SK-N-SH (cell line): ENCODE measurements around the gene SF3B6. TPM values are rescaled to one million over a fixed set of nuclear protein-coding genes. Genes with fewer than 3 reads are reported as not detected.

Experiments
- CTCF ChIA-PET: fragments of 300-600, 350-600 bp; formaldehyde crosslinking; extraction: SDS; loops from one replicate; lab custom pipeline; 2021; lab: Yijun Ruan, JAX
- POLR2A ChIA-PET: fragments of 350-600 bp; sonication (Branson Sonifier 250); formaldehyde crosslinking; extraction: SDS; loops from one replicate; lab custom pipeline; 2020; ENCODE audit warnings: antibody characterized with exemption, inconsistent platforms; lab: Yijun Ruan, JAX
- DNase-seq: peaks from one replicate; pipeline ENCODE4 v3.0.0; 2012
- H2AFZ ChIP-seq: fragments of 200-600 bp; sonication (generic); 2 replicates; pipeline ENCODE4 v1.8.1; 2016; ENCODE audit warnings: antibody characterized with exemption, mild to moderate bottlenecking, low read depth
- H3F3A ChIP-seq: fragments of 200-600 bp; sonication (generic); replicated peaks from 2 replicates; pipeline ENCODE3; 2016; ENCODE audit warnings: antibody characterized with exemption, mild to moderate bottlenecking; ENCODE audit not compliant: insufficient read depth
- H3K27ac ChIP-seq, 2 experiments: fragments of 200-500 bp in 1 of 2; fragments of 200-600 bp in 1 of 2; sonication (Bioruptor generic) in 1 of 2; sonication (generic), shearing (Covaris generic) in 1 of 2; 2 replicates each; pipeline versions ENCODE4 v1.5.1 to v1.6.1; 2014 to 2016; ENCODE audit warnings: low read depth in 2 of 2, inconsistent platforms in 1 of 2, low read length in 1 of 2, mild to moderate bottlenecking in 1 of 2, mixed read lengths in 1 of 2
- H3K27me3 ChIP-seq: fragments of 200-600 bp; sonication (generic), shearing (Covaris generic); 2 replicates; pipeline ENCODE4 v1.6.1; 2016; ENCODE audit warnings: mixed run types; ENCODE audit not compliant: insufficient read depth
- H3K36me3 ChIP-seq, 2 experiments: fragments of 200-500 bp in 1 of 2; fragments of 200-600 bp in 1 of 2; sonication (Bioruptor generic) in 1 of 2; sonication (generic) in 1 of 2; replicated peaks in 1 of 2; 2 replicates each; pipeline versions ENCODE3 to v1.5.1; 2014 to 2016; ENCODE audit warnings: low read length in 1 of 2, mild to moderate bottlenecking in 1 of 2; ENCODE audit not compliant: insufficient read depth in 2 of 2, control insufficient read depth in 1 of 2
- H3K4me1 ChIP-seq, 2 experiments: fragments of 200-500 bp in 1 of 2; fragments of 200-600 bp in 1 of 2; sonication (Bioruptor generic) in 1 of 2; sonication (generic), shearing (Covaris generic) in 1 of 2; 2 replicates each; pipeline versions ENCODE4 v1.5.1 to v1.6.1; 2014 to 2016; ENCODE audit warnings: low read depth in 1 of 2, low read length in 1 of 2, mixed run types in 1 of 2; ENCODE audit not compliant: insufficient read depth in 2 of 2, control insufficient read depth in 1 of 2
- H3K4me2 ChIP-seq: fragments of 200-600 bp; sonication (generic), shearing (Covaris generic); 2 replicates; pipeline ENCODE4 v1.6.1; 2017; ENCODE audit warnings: mixed run types
- H3K4me3 ChIP-seq, 2 experiments: fragments of 200-500 bp in 1 of 2; fragments of 200-600 bp in 1 of 2; sonication (Bioruptor generic) in 1 of 2; sonication (generic), shearing (Covaris generic) in 1 of 2; 2 replicates each; pipeline versions ENCODE4 v1.5.1 to v1.8.1; 2014 to 2016; ENCODE audit warnings: low read depth in 2 of 2, inconsistent platforms in 1 of 2, low read length in 1 of 2, mild to moderate bottlenecking in 1 of 2, mixed read lengths in 1 of 2, moderate library complexity in 1 of 2
- H3K79me2 ChIP-seq: fragments of 200-600 bp; sonication (generic); 2 replicates; pipeline ENCODE4 v1.8.1; 2017; ENCODE audit warnings: mild to moderate bottlenecking; ENCODE audit not compliant: insufficient read depth
- H3K9ac ChIP-seq: fragments of 200-600 bp; sonication (generic); 2 replicates; pipeline ENCODE4 v1.6.1; 2017; ENCODE audit warnings: mixed run types
- H3K9me2 ChIP-seq: fragments of 200-600 bp; sonication (generic); 2 replicates; pipeline ENCODE4 v1.6.1; 2017; ENCODE audit warnings: mixed run types
- H3K9me3 ChIP-seq: fragments of 200-600 bp; sonication (generic); 2 replicates; pipeline ENCODE4 v1.6.1; 2017; ENCODE audit warnings: mixed run types, mild to moderate bottlenecking, moderate library complexity
- H4K20me1 ChIP-seq: fragments of 200-600 bp; sonication (generic); 2 replicates; pipeline ENCODE4 v1.6.1; 2017; ENCODE audit warnings: mild to moderate bottlenecking, mixed run types; ENCODE audit not compliant: insufficient read depth
- CHD2 ChIP-seq: fragments of 150-350 bp; IDR thresholded peaks from 2 replicates; pipeline ENCODE4 v1.6.1; 2018; ENCODE audit warnings: low read length; ENCODE audit not compliant: partially characterized antibody
- EP300 ChIP-seq, 2 experiments: IDR thresholded peaks; 2 replicates each; pipeline versions ENCODE4 v1.4.0 to v1.6.1; 2012; ENCODE audit warnings: borderline replicate concordance in 1 of 2, low read depth in 1 of 2, low read length in 1 of 2
- EZH2phosphoT487 ChIP-seq: fragments of 200-600 bp; sonication (generic); IDR thresholded peaks from 2 replicates; pipeline ENCODE4 v1.6.1; 2017; ENCODE audit warnings: low read depth, mixed run types, mild to moderate bottlenecking, antibody characterized with exemption, moderate library complexity, borderline replicate concordance
- FOSL2 ChIP-seq: IDR thresholded peaks from 2 replicates; pipeline ENCODE4 v1.4.0; 2012; ENCODE audit warnings: low read depth, mild to moderate bottlenecking, moderate library complexity, borderline replicate concordance
- GATA2 ChIP-seq: sonication (generic); formaldehyde crosslinking; IDR thresholded peaks from 2 replicates; pipeline ENCODE4 v1.5.0; 2020; ENCODE audit warnings: mild to moderate bottlenecking, missing genetic modification reagents
- JUND ChIP-seq: IDR thresholded peaks from 2 replicates; pipeline ENCODE4 v1.4.0; 2012
- MXI1 ChIP-seq: IDR thresholded peaks from 2 replicates; pipeline ENCODE4 v1.6.1; 2012; ENCODE audit warnings: mild to moderate bottlenecking, low read depth, low read length, improper control_type of control experiment
- NFIC ChIP-seq: IDR thresholded peaks from 2 replicates; pipeline ENCODE4 v1.4.0; 2012; ENCODE audit warnings: borderline replicate concordance
- NRF1 ChIP-seq: IDR thresholded peaks from 2 replicates; pipeline ENCODE4 v1.6.1; 2012; ENCODE audit warnings: low read depth, mild to moderate bottlenecking, low read length
- PBX3 ChIP-seq: IDR thresholded peaks from 2 replicates; pipeline ENCODE4; 2012
- POLR2AphosphoS5 ChIP-seq: IDR thresholded peaks from 2 replicates; pipeline ENCODE4 v1.6.1; 2012; ENCODE audit warnings: low read depth, low read length
- RAD21 ChIP-seq: IDR thresholded peaks from 2 replicates; pipeline ENCODE4 v1.6.1; 2012; ENCODE audit warnings: mild to moderate bottlenecking, low read length
- RXRA ChIP-seq: IDR thresholded peaks from 2 replicates; pipeline ENCODE4 v1.4.0; 2012; ENCODE audit warnings: low read depth, mild to moderate bottlenecking, borderline replicate concordance
- SIN3A ChIP-seq: IDR thresholded peaks from 2 replicates; pipeline ENCODE4 v1.6.1; 2012; ENCODE audit warnings: low read depth, mild to moderate bottlenecking, low read length, moderate library complexity, borderline replicate concordance
- TCF12 ChIP-seq: IDR thresholded peaks from 2 replicates; pipeline ENCODE4 v1.4.0; 2012
- ZBTB33 ChIP-seq: IDR thresholded peaks from 2 replicates; pipeline ENCODE4 v1.4.0; 2012; ENCODE audit warnings: low read depth, borderline replicate concordance
- WGBS: methylation state at CpG from one replicate; pipeline ENCODE4 v1.1.6; 2017; ENCODE audit warnings: low lambda C conversion rate; 5-methylcytosine and 5-hydroxymethylcytosine counted together
- polyA plus RNA-seq, 3 experiments: library from polyadenylated mRNA; depleted of rRNA; stranded (reverse); fragments of >200 nt; gene quantifications; 2 replicates each; pipeline ENCODE4 v1.2.3, GENCODE V29; 2012

SF3B6 gene
- polyA plus RNA-seq, 1 of the 3 experiments (the other 2 are of a cell fraction), result 275 TPM

GRCh38 chr2:24022324-24022974, 53.7 kb downstream of the SF3B6 start:
- Histone ChIP-seq H3K36me3 (peaks cover 0 to 10% of the 10 kb centered on the region in 2 experiments), H3K9me3 (no peaks in the 10 kb centered on the region), H3K79me2 (no peaks in the 10 kb centered on the region), H3K9ac (no peak overlapping the region), H3K27me3 (no peaks in the 10 kb centered on the region), H3K4me2 (no peak overlapping the region), H3K4me3 (no peak overlapping the region), H4K20me1 (no peaks in the 10 kb centered on the region), H2AFZ (no peak overlapping the region), H3F3A (no peaks in the 10 kb centered on the region), H3K4me1 (no peaks in the 10 kb centered on the region), H3K9me2 (no peaks in the 10 kb centered on the region), H3K27ac (no peak overlapping the region)
- CTCF ChIA-PET, result interaction anchor here (0.8 kb wide), 1 partner anchor 13 kb away, joined by 3 read pairs; the partner anchor contains the start of gene MFSD2B
- POLR2A ChIA-PET, result no interaction called here
- no peak for DNase-seq
- WGBS, result 97% methylated on average over 14 of the region's 14 CpGs
- TF ChIP-seq FOSL2, result no peak
- TF ChIP-seq MXI1, result no peak
- no peak for TF ChIP-seq EZH2phosphoT487
- no peak for TF ChIP-seq NFIC
- no peak for TF ChIP-seq EP300 (IDR thresholded peaks at IDR 0.05; ENCODE audit: borderline replicate concordance in 1 of 2, low read depth in 1 of 2, low read length in 1 of 2)
- no peak for TF ChIP-seq POLR2AphosphoS5
- no peak for TF ChIP-seq ZBTB33
- TF ChIP-seq TCF12, result no peak
- TF ChIP-seq NRF1, result no peak
- no peak for TF ChIP-seq SIN3A
- no peak for TF ChIP-seq CHD2
- no peak for TF ChIP-seq JUND
- no peak for TF ChIP-seq GATA2
- TF ChIP-seq PBX3, result no peak
- TF ChIP-seq RXRA, result no peak
- no peak for TF ChIP-seq RAD21
